ENCODE data around the gene ERI3.

- TF ChIP-seq CTCF (IDR thresholded peaks at IDR 0.05; ENCODE audit: insufficient read depth, low read length, poor library complexity, severe bottlenecking): no peak
- no peak for TF ChIP-seq EZH2phosphoT487 (conservative IDR thresholded peaks at IDR 0.05; ENCODE audit: low read length)
Measured at GRCh38 chr1:44233593-44233992, 121.5 kb downstream of the ERI3 start.

Measured in SU-DHL-6 (cell line).